HCEC 1CT (cell line): Measurements from ENCODE around the gene ZNF558.
"Not testable (repeated sequence)": the region's sequence is repeated elsewhere in the genome, so short reads cannot be mapped to it uniquely, and the experiment has no call there.

Experiments
- DNase-seq: peaks from one replicate; pipeline ENCODE4 v3.0.0-alpha.2; 2017

Gene ZNF558

DNA sequence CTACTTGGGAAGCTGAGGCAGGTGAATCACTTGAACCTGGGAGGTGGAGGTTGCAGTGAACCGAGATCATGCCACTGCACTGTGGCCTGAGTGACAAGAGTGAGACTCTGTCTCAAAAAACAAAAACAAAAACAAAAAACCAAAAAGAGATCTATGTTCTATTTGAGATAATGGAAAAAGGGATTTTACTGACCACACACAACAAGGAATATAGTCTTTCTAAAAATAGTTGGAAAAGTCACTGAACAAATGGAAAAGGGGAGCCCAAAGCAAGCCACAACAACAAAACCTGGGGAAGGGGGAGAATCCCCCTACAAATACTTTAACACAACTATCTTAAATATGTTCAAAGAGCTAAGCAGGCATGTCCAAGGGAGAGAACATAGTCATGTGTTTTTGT is 37.3 kb downstream of the ZNF558 start:
- DNase-seq: no peak

DNA sequence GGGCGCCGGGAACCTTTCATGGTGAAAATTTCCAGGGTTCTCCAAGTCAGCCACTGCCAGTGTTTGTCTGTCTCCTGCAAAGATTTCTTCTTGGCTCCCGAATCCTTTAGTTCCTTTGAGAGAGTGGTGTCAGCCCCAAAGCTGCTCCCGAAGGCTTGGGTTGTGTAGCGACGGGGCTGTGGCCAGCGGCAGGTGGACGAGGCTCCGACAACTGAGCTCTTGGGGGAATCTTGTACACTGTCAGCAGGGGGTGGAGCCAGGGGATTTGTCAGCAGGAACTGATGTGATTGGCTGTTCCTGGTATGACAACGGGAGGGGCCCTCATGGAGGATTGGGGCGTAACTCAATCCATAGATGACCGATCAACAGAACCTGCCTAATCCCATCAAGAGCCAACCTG is 58.5 kb downstream of the ZNF558 start:
- DNase-seq: not testable (repeated sequence)

GRCh38 chr19:8769265-8769664 is 62.8 kb downstream of the ZNF558 start:
- DNase-seq: not testable (repeated sequence)

GRCh38 chr19:8767257-8767656 is 64.8 kb downstream of the ZNF558 start:
- DNase-seq: not testable (repeated sequence)
